Stimulated activated memory B cell treated with anti-CD40 and anti-IgM and Interleukin-4, amounts not matched to agents 10 μg/mL and 1 μg/mL and 100 μg/mL, for 72 hours (primary cell): ENCODE results near the gene DGKH.

Experiments used
- ATAC-seq: fragments of 150-1000 bp; cut with Tn5 transposase; 2 replicates; pipeline ENCODE4 v1.10.0; 2021
- H3K27ac Mint-ChIP-seq: one replicate; pipeline ENCODE4 v1.8.0; 2022; ENCODE audit warnings: mild to moderate bottlenecking, mixed read lengths
- H3K27me3 Mint-ChIP-seq: one replicate; pipeline ENCODE4 v1.8.0; 2022; ENCODE audit warnings: mixed read lengths
- H3K36me3 Mint-ChIP-seq: one replicate; pipeline ENCODE4 v1.8.0; 2022; ENCODE audit warnings: mixed read lengths
- H3K4me1 Mint-ChIP-seq: one replicate; pipeline ENCODE4 v1.8.0; 2022; ENCODE audit warnings: mixed read lengths
- H3K4me3 Mint-ChIP-seq: one replicate; pipeline ENCODE4 v1.8.0; 2022; ENCODE audit warnings: mild to moderate bottlenecking, moderate library complexity, mixed read lengths
- H3K9me3 Mint-ChIP-seq: one replicate; pipeline ENCODE4 v1.8.0; 2022; ENCODE audit warnings: mixed read lengths

DGKH gene

DNA sequence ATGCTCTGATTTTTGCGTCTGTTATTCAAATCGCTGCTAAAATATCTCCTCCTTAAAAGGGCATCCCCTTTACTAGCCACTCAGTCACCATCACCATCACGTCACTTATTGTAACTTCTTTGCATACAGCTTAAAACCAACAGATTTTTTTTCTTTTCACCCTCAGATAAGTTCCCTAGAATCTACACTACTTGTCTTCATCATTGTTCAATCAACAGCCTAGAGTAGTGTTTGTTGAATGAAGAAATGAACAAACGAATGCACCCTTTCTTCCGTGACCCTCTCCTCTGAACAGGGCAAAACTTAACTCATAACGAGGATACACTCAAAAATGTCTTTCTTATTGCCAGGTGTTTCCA lies 222.4 kb downstream of the DGKH start:
- no peaks in the 10 kb centered on the region for H3K9me3 Mint-ChIP-seq
- no peak for ATAC-seq
- H3K36me3 Mint-ChIP-seq = peaks cover 10% of the 10 kb centered on the region
- no peaks in the 10 kb centered on the region for H3K27me3 Mint-ChIP-seq
- H3K27ac Mint-ChIP-seq = peak overlapping the region; percentile 100
- H3K4me1 Mint-ChIP-seq = peaks cover 50% of the 10 kb centered on the region
- H3K4me3 Mint-ChIP-seq = peak overlapping the region; percentile 97

DNA sequence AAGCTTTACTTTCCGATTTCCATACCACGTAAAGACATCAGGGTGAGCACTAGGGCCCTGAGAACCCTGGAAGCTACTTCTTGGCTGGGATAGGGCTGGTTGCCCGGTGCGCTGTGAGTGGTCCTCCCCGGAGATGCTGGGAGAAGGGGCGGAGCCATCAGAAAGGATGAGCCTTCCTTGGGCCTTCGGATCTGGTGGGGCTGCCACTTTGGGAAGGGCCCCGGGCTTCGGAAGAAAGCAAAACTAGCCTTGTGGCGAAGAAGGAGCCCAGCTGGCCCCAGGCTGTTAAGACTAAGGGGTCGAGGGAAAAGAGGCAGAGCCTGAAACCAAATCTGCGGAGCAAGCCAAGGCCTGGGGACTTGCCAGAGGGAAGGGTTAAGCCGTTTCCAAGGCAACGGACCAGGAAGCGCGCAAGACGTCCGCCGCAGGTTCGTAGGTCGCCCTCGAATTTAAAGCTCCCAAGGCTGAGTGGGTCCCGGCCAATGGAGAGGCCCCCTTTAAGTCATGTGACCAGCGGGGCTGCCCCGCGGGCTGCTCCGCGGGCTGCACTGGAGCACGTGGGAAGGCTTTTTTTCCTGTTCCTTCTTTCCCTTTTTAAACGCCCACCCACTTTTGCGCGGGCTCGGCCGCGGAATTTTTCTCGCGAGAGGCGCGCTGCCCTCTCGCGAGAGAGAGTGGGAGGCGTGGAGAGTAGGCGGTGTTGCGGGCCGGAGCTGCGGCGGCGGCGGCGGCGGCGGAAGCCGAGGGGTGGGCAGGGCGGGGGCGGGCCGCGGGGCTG lies 223.1 kb downstream of the DGKH start:
- Mint-ChIP-seq H3K4me1 (peaks cover 56% of the 10 kb centered on the region), H3K36me3 (peaks cover 10% of the 10 kb centered on the region), H3K27me3 (no peaks in the 10 kb centered on the region), H3K9me3 (no peaks in the 10 kb centered on the region), H3K27ac (peak overlapping the region; percentile 100), H3K4me3 (peak overlapping the region; percentile 97)
- peak; percentile 95 for ATAC-seq

DNA sequence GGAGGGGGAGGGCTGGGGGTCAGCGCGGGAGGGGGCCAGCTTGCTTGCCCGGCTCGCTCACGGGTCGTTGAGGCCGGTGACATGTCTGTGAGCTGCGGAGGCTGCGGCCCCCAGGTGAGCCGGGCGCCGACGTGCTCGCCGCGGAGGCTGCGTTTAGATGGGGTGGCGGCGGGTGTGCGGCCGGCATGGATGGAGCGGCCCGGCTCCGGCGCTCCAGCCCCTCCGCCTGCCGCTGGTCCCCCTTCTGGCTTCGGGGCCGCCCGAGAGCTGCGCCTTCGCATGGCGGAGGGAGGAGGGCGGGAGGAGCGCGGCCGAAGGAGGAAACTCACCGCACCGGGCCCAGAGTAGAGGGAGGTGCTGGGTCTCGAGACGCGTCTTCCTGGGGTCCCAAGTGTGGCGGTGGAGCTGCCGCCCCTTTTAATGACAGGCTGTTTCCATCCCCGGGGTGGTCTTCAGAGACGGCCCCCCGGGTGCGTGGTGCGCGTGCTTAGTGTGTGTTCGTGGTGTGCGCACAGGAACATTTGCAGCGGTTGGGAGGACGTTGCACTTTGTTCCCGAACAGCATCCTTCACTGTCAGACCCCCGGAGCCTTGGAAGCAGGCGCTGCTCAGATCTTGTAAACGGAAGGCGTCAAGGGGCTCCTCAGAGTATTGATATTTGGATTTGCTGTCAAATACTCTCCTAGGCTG lies 223.8 kb downstream of the DGKH start, which contains the start of gene AKAP11:
Gene AKAP11, plus strand, starts transcription at position 38 of the 689 bp plus-strand sequence. CDS start 14,197 bp downstream, outside the sequence.
- Mint-ChIP-seq H3K4me3 (peak within 1 kb of the TSS; percentile 97), H3K27me3 (no peaks in the 10 kb centered on the region), H3K36me3 (peaks cover 10% of the 10 kb centered on the region), H3K4me1 (peaks cover 59% of the 10 kb centered on the region), H3K9me3 (no peaks in the 10 kb centered on the region), H3K27ac (peak within 1 kb of the TSS; percentile 100)
- ATAC-seq = peak; percentile 58

DNA sequence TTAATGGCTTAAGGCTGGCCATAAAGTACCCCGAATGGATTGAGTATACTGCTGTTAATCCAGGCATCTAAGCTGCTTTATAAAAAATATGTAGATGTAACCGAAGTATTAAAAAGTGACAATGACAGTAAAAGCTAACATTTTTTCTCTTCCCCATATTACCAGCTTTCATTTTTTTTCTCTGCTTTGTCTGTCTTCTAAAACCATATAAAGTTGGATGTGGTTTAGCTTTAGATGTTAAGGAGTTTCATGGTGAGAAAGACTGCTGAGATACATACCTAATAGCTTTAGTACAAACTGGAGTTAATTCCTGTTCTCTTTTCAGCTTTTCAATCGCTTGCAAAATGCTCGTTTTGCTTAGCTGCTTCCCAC lies 224.3 kb downstream of the DGKH start:
- H3K9me3 Mint-ChIP-seq = no peaks in the 10 kb centered on the region
- peak overlapping the region; percentile 97 for H3K4me3 Mint-ChIP-seq
- H3K27ac Mint-ChIP-seq = peak overlapping the region; percentile 100
- H3K27me3 Mint-ChIP-seq = no peaks in the 10 kb centered on the region
- peaks cover 10% of the 10 kb centered on the region for H3K36me3 Mint-ChIP-seq
- peaks cover 59% of the 10 kb centered on the region for H3K4me1 Mint-ChIP-seq
- no peak for ATAC-seq

DNA sequence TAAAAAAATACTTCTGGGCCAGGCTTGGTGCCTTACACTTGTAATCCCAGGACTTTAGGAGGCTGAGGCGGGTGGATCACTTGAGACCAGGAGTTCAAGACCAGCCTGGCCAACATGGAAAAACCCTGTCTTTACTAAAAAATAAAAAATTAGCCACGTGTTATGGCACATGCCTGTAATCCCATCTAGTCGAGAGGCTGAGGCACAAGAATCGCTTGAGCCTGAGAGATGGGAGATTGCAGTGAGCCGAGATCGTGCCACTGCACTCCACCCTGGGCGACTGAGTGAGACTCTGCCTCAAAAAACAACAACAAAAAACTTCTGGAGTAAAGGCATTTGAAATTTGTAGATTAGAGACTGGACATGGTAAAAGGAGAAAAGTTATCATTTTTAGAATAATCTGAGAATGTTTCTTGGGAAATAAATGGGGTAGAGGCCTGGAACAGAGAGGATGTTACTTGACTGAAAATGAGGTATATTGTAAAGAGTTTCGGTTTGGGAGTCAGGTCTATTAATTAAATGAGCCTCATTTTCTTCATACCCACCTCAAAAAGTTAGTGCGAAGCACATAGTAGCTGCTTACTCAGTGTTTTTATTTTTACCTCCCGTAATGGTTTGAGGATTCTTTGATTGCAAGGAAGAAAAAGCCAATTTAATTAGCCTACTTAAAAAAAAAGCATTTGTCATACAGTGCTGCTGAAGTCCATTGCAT lies 226.1 kb downstream of the DGKH start:
- Mint-ChIP-seq H3K9me3 (no peaks in the 10 kb centered on the region), H3K4me3 (peak overlapping the region; percentile 97), H3K36me3 (peaks cover 10% of the 10 kb centered on the region), H3K27me3 (no peaks in the 10 kb centered on the region), H3K4me1 (peaks cover 59% of the 10 kb centered on the region), H3K27ac (peak overlapping the region; percentile 100)
- ATAC-seq = no peak

DNA sequence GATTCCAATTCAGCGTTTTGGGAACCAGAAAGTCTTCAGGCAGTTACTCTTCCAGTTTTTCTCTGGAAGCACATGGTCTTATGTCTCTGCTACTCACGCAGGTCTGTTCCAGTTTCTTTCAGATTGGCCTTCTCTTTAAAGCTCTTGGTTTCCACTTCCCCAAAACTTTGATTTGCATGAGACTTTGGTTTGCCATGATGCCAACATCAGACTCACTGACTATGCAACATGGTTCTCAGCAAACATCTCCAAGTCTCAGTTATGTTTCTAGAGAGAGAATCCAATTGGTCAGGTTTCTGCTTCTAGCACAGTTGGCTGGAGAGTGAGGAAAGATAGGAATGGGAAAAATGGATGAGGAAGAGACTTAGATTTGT lies 226.6 kb downstream of the DGKH start:
- Mint-ChIP-seq H3K27me3 (no peaks in the 10 kb centered on the region), H3K4me1 (peaks cover 58% of the 10 kb centered on the region), H3K27ac (peak overlapping the region; percentile 100), H3K36me3 (peaks cover 10% of the 10 kb centered on the region), H3K9me3 (no peaks in the 10 kb centered on the region), H3K4me3 (peak overlapping the region; percentile 97)
- peak; percentile 66 for ATAC-seq

DNA sequence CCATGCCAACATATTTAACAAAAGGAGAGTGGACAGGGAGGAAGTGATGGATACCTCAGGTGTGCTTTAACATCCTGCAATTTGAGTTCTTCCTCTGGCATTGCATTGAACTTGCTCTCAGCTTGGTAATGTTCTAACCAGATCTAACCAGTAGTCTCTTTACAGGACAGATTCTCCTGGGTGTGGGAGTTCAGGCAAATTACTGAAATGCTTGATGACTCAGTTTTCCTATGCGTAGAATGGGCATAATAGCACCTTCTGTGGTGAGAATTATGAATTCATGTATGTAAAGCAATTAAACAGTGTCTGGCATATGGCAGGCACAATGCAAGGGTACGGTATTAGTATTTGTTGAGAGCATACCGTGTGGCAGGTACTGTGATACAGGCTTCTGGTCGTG lies 227.1 kb downstream of the DGKH start:
- ATAC-seq = no peak
- peaks cover 54% of the 10 kb centered on the region for H3K4me1 Mint-ChIP-seq
- H3K36me3 Mint-ChIP-seq = peaks cover 6% of the 10 kb centered on the region
- H3K4me3 Mint-ChIP-seq = peak overlapping the region; percentile 97
- no peaks in the 10 kb centered on the region for H3K9me3 Mint-ChIP-seq
- H3K27me3 Mint-ChIP-seq = no peaks in the 10 kb centered on the region
- H3K27ac Mint-ChIP-seq = peak overlapping the region; percentile 100

DNA sequence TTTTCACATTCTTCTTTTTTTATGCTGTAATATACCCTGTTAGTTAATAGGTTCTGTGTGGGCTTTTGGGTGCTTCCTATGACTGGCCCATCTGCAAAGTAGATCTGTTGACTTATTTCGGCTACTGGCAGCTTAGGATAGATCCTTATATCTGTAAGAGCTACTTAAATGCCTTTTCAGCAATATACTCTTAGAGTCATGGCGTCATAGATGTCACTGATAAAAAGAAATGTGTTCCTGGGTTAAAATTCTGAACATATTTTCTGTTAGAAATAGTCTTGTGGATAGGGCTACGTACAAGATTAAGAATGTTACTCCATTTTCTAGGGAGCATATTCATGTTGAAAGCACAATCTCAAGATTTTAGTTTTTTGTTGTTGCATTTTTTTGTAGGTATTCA lies 228.2 kb downstream of the DGKH start:
- no peak overlapping the region for H3K4me3 Mint-ChIP-seq
- H3K27me3 Mint-ChIP-seq = no peaks in the 10 kb centered on the region
- H3K9me3 Mint-ChIP-seq = no peaks in the 10 kb centered on the region
- no peaks in the 10 kb centered on the region for H3K36me3 Mint-ChIP-seq
- peaks cover 44% of the 10 kb centered on the region for H3K4me1 Mint-ChIP-seq
- H3K27ac Mint-ChIP-seq = peak overlapping the region; percentile 100
- ATAC-seq = no peak

DNA sequence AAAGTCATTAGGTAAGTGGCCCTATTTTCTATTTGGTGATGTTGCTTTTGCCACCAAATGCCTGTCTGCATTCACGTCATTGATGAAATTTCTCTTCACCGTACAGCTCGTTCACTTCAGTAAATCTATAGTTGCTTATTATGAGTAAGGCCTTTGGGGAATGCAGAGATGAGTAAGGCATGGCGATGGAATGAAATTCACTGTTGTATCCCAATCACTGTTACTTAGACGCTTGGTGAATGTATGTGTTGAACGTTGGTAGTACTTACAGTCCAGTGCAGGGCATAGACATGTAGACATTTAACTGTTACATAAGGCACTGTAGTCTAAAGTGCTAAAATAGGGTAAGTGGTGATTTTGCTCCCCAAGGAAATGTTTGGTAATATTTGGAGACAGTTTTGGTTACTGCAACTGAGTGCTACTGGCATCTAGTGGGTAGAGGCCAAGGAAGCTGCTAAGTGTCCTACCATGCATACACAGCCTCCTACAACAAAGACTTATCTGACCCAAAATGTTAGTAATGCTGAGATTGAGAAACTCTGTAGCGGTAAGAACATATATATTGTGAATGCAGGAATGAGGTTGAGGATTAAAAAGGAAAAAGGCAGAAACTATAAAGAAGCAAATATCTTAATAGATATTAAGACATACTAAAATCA lies 229.3 kb downstream of the DGKH start:
- peaks cover 46% of the 10 kb centered on the region for H3K4me1 Mint-ChIP-seq
- H3K4me3 Mint-ChIP-seq = peak overlapping the region; percentile 18
- no peaks in the 10 kb centered on the region for H3K9me3 Mint-ChIP-seq
- H3K27me3 Mint-ChIP-seq = no peaks in the 10 kb centered on the region
- H3K27ac Mint-ChIP-seq = no peak overlapping the region
- H3K36me3 Mint-ChIP-seq = no peaks in the 10 kb centered on the region
- ATAC-seq = no peak

DNA sequence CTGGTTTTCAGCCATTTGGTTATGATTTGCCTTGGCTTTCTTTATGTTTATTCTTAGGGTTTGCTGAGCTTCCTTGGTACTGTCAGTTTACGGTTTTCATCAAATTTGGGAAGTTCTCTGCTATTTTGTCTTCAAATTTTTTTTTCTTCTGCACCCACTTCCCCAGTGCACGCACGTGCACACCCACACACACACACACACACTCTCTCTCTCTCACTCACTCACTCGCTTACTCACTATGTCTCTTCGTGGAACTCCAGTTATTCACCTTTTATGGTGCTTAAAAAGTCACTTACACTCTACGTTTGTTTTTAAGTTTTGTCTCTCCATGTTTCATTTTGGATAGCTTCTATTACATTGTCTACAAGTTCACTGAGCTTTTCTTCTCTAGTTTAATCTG lies 230.6 kb downstream of the DGKH start:
- Mint-ChIP-seq H3K36me3 (peaks cover 11% of the 10 kb centered on the region), H3K27ac (no peak overlapping the region), H3K4me1 (peaks cover 46% of the 10 kb centered on the region), H3K9me3 (no peaks in the 10 kb centered on the region), H3K4me3 (no peak overlapping the region), H3K27me3 (no peaks in the 10 kb centered on the region)
- peak; percentile 62 for ATAC-seq

DNA sequence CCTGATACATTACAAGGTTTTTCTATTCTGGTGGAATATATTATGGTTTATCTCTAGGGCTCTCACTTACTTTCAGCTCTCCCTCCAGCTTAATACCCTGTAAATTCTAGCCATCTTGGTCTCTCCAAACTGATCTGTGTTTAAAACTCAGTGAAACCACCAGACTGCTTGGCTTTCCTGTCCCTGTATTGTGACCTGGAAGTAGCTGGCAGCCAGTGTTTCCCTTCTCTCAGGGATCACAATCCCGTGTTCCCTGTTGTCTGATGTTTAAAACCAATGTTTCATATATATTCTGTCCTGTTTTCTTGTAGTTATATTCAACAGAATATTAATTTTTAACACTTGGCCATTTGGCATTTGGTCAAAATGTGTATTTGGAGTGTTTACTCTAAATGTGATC lies 231.5 kb downstream of the DGKH start:
- H3K4me1 Mint-ChIP-seq = peaks cover 42% of the 10 kb centered on the region
- H3K27ac Mint-ChIP-seq = no peak overlapping the region
- no peak overlapping the region for H3K4me3 Mint-ChIP-seq
- H3K36me3 Mint-ChIP-seq = peaks cover 13% of the 10 kb centered on the region
- H3K27me3 Mint-ChIP-seq = no peaks in the 10 kb centered on the region
- no peaks in the 10 kb centered on the region for H3K9me3 Mint-ChIP-seq
- no peak for ATAC-seq

DNA sequence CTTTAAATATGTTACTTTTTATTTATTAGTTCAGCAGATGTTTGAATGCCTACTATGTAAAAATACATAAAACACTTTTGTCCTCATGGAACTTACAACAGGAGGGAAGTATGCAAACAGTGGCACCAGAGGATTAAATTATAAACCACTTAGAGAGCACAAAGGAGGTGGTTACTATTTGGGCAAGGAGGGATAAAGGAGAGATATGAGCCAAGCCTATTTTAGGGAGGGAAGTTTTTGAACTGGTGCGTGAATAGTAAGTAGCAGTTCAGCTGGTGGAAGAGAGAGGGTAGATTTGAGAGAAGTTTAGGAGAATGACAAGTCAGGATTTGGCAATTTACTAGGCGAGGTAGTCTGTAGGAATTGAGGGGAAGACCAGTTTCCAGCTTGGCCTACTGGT lies 232.1 kb downstream of the DGKH start:
- H3K9me3 Mint-ChIP-seq = no peaks in the 10 kb centered on the region
- H3K4me1 Mint-ChIP-seq = peaks cover 39% of the 10 kb centered on the region
- no peaks in the 10 kb centered on the region for H3K27me3 Mint-ChIP-seq
- H3K27ac Mint-ChIP-seq = no peak overlapping the region
- no peak overlapping the region for H3K4me3 Mint-ChIP-seq
- H3K36me3 Mint-ChIP-seq = peaks cover 16% of the 10 kb centered on the region
- no peak for ATAC-seq

DNA sequence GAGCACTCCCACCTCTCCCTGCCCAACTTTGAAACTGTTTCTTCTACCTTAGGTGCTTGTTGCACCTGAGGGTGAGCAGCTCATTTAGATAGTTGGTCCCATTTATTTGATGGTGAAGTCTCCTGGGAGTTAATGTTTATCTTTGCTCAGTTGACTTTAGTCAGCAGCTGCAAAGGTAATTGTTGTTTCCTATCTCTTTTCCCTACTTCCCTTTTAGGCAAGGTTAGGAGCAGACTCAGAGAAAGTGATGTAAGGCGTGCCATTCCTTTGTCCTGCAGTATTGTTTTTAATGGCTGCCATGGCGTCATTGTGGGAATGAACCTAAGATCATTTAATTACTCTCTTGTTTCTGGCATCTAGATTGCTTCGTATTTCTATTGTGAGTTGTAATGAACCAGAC lies 235.1 kb downstream of the DGKH start:
- Mint-ChIP-seq H3K27ac (no peak overlapping the region), H3K9me3 (no peaks in the 10 kb centered on the region), H3K27me3 (no peaks in the 10 kb centered on the region), H3K36me3 (peaks cover 34% of the 10 kb centered on the region), H3K4me1 (peaks cover 40% of the 10 kb centered on the region), H3K4me3 (no peak overlapping the region)
- no peak for ATAC-seq

DNA sequence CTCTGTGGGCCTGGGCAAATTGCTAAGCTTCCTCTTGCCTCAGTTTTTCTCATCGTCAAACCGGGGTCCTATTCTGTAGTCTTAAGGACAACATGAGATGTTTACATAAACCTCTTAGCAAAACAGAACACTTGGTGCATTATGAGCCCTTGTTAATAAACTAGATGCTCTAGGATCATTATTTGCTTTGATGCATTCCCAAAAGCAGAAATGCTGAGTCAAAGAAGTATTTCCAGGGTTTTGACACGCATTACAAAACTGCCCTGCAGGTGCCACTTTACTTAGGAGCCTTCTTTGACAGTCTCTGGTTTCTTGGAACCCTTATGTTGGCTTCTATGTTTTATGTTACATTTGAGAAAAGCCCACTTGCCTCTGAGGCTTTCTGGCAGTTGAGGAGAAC lies 235.6 kb downstream of the DGKH start:
- Mint-ChIP-seq H3K4me3 (no peak overlapping the region), H3K27me3 (no peaks in the 10 kb centered on the region), H3K9me3 (no peaks in the 10 kb centered on the region)

More for the DNA sequence above, 235.6 kb downstream of the DGKH start:
- peaks cover 45% of the 10 kb centered on the region for H3K4me1 Mint-ChIP-seq
- ATAC-seq = no peak
- H3K36me3 Mint-ChIP-seq = peaks cover 39% of the 10 kb centered on the region
- H3K27ac Mint-ChIP-seq = no peak overlapping the region
